K562 (cell line): ENCODE measurements around the gene LMBRD1. TPM values are rescaled to one million over a fixed set of nuclear protein-coding genes. Genes with fewer than 3 reads are reported as not detected.

ENCODE experiments used
- ATAC-seq: fragments of 200-7000 bp; cut with Tn5 transposase; 3 replicates; pipeline ENCODE4 v1.9.1; 2020; ENCODE audit warnings: moderate library complexity
- BruUV-seq: library from RNA; stranded (reverse); fragments of 400-500 nt; replicated peaks from 2 replicates; lab custom pipeline; 2021; lab: Mats Ljungman, UMichigan
- CTCF ChIA-PET: fragments of 300-600 bp; formaldehyde crosslinking; extraction: SDS; loops from one replicate; lab custom pipeline; 2021; ENCODE audit warnings: low intra/inter-chr PET ratio; lab: Yijun Ruan, JAX
- POLR2A ChIA-PET: fragments of 300-600, 350-650 bp; sonication (Branson Sonifier 250); formaldehyde crosslinking; extraction: SDS; loops from one replicate; lab custom pipeline; 2021; ENCODE audit warnings: antibody characterized with exemption, inconsistent platforms; lab: Yijun Ruan, JAX
- DNase-seq, 4 experiments: peaks; one replicate each; pipeline versions ENCODE4 v3.0.0 to v3.0.0-alpha.2; 2011 to 2018; ENCODE audit warnings: low spot score in 3 of 4, mixed read lengths in 3 of 4; ENCODE audit errors: extremely low read depth in 1 of 4
- FAIRE-seq: peaks from 2 replicates; lab custom pipeline; 2011; peaks lifted over from hg19 to GRCh38; lab: Jason Lieb, UNC
- H2AFZ ChIP-seq: 2 replicates; pipeline ENCODE4 v1.6.0; 2011; ENCODE audit warnings: low read depth, low read length, control low read depth, inconsistent platforms
- H3K27ac ChIP-seq: fragments of 200-600 bp; 3 replicates; pipeline ENCODE4 v1.8.0; 2011; ENCODE audit warnings: low read depth, mild to moderate bottlenecking, control low read depth, inconsistent platforms, low read length, moderate library complexity, mixed read lengths; ENCODE audit errors: extremely low read depth
- H3K27me3 ChIP-seq, 2 experiments: fragments of 300-600 bp in 1 of 2; 2 replicates in 1 of 2; 3 replicates in 1 of 2; pipeline versions ENCODE4 v1.6.0 to v1.8.0; 2011; ENCODE audit warnings: inconsistent platforms in 2 of 2, low read length in 2 of 2, mild to moderate bottlenecking in 1 of 2, mixed read lengths in 1 of 2, moderate library complexity in 1 of 2; ENCODE audit not compliant: control insufficient read depth in 2 of 2, insufficient read depth in 2 of 2
- H3K36me3 ChIP-seq: fragments of 300-600 bp; 3 replicates; pipeline ENCODE4 v1.8.0; 2011; ENCODE audit warnings: mild to moderate bottlenecking, low read length, inconsistent platforms; ENCODE audit not compliant: control insufficient read depth, insufficient read depth
- H3K4me1 ChIP-seq, 2 experiments: fragments of 200-600 bp in 1 of 2; replicated peaks in 1 of 2; 2 replicates in 1 of 2; 3 replicates in 1 of 2; pipeline versions ENCODE4 v1.5.1 to v1.8.0; 2011; ENCODE audit warnings: inconsistent platforms in 2 of 2, low read length in 2 of 2, mild to moderate bottlenecking in 1 of 2, mixed read lengths in 1 of 2, moderate library complexity in 1 of 2; ENCODE audit not compliant: control insufficient read depth in 2 of 2, insufficient read depth in 2 of 2
- H3K4me2 ChIP-seq: 2 replicates; pipeline ENCODE4 v1.6.1; 2011; ENCODE audit warnings: low read length, control low read depth, inconsistent platforms, mixed read lengths; ENCODE audit not compliant: insufficient read depth
- H3K4me3 ChIP-seq: fragments of 200-600 bp; sonication (generic), shearing (Covaris generic); 2 replicates; pipeline ENCODE4 v1.5.1; 2016; ENCODE audit warnings: control low read depth, inconsistent platforms
- H3K79me2 ChIP-seq: fragments of 200-600 bp; 3 replicates; pipeline ENCODE4 v1.8.0; 2011; ENCODE audit warnings: low read length, inconsistent platforms; ENCODE audit not compliant: control insufficient read depth, insufficient read depth
- H3K9ac ChIP-seq, 2 experiments: 2 replicates each; pipeline versions ENCODE4 v1.6.0 to v1.6.1; 2011; ENCODE audit warnings: low read depth in 2 of 2, low read length in 2 of 2, control low read depth in 1 of 2, inconsistent platforms in 1 of 2, mild to moderate bottlenecking in 1 of 2, mixed read lengths in 1 of 2; ENCODE audit not compliant: insufficient read depth in 1 of 2
- H3K9me1 ChIP-seq: one replicate; pipeline ENCODE4 v1.6.0; 2011; ENCODE audit warnings: inconsistent platforms, mild to moderate bottlenecking, low read length, moderate library complexity; ENCODE audit not compliant: control insufficient read depth, insufficient read depth
- H3K9me3 ChIP-seq: replicated peaks from 2 replicates; pipeline ENCODE4 v1.5.1; 2011; ENCODE audit warnings: low read depth, low read length, inconsistent platforms; ENCODE audit not compliant: control insufficient read depth, insufficient read depth
- H4K20me1 ChIP-seq: replicated peaks from 2 replicates; pipeline ENCODE4 v1.6.1; 2011; ENCODE audit warnings: low read length, inconsistent platforms, mixed read lengths; ENCODE audit not compliant: control insufficient read depth, insufficient read depth
- C11orf30 ChIP-seq: fragments of 450-650 bp; IDR thresholded peaks from 2 replicates; pipeline ENCODE4 v1.6.1; 2016; ENCODE audit warnings: low read depth, mild to moderate bottlenecking
- MXI1 ChIP-seq: IDR thresholded peaks from 2 replicates; pipeline ENCODE4 v1.6.1; 2011; ENCODE audit warnings: low read depth, mild to moderate bottlenecking, improper control_type of control experiment, low read length
- NFE2 ChIP-seq: IDR thresholded peaks from 2 replicates; pipeline ENCODE4 v1.6.1; 2014; ENCODE audit warnings: antibody characterized with exemption, low read depth
- RUNX1 ChIP-seq: sonication (generic); IDR thresholded peaks from 2 replicates; pipeline ENCODE4 v1.6.1; 2016; ENCODE audit warnings: antibody characterized with exemption, low read depth
- TCF3 ChIP-seq: sonication (generic); formaldehyde crosslinking; IDR thresholded peaks from 2 replicates; pipeline ENCODE4 v1.4.0; 2020; ENCODE audit warnings: mild to moderate bottlenecking, missing genetic modification reagents
- XRCC4 ChIP-seq: IDR thresholded peaks from one replicate; pipeline ENCODE4 v1.6.1; 2011; ENCODE audit not compliant: insufficient read depth, insufficient read length; ENCODE audit errors: extremely low read depth
- ZC3H4 ChIP-seq: sonication (generic); formaldehyde crosslinking; IDR thresholded peaks from 2 replicates; pipeline ENCODE4 v1.9.0; 2021; ENCODE audit warnings: missing genetic modification reagents, borderline replicate concordance
- ZNF57 ChIP-seq: fragments of 450-650 bp; formaldehyde crosslinking; IDR thresholded peaks from 2 replicates; pipeline ENCODE4 v1.4.0; 2020; ENCODE audit warnings: mild to moderate bottlenecking, moderate library complexity
- in situ Hi-C: fragments of 300-500 bp; cut with MboI; formaldehyde crosslinking; loops from 4 replicates; pipeline ENCODE4 v1.15.0; 2018; ENCODE audit warnings: inconsistent platforms, mixed read lengths
- intact Hi-C: fragments of 100-400 bp; cut with micrococcal nuclease; formaldehyde crosslinking; loops from 2 replicates; pipeline ENCODE4 v1.14.2; 2022
- polyA plus RNA-seq, 8 experiments: library from polyadenylated mRNA; depleted of rRNA in 4 of 8; stranded (reverse) in 5 of 8; unstranded in 3 of 8; fragments of >200 nt; fragmentation: Nextera tagmentation in 2 of 8; fragmentation: Illumina TruSeq in 1 of 8; extraction: Ambion mirVana in 2 of 8; extraction: Trizol in 1 of 8; gene quantifications; 2 replicates each; pipeline versions ENCODE4 v1.2.1 to v1.2.3, GENCODE V29; 2011 to 2014; ENCODE audit warnings: inconsistent platforms in 1 of 8, missing spikeins in 1 of 8
- total RNA-seq, 7 experiments: library from RNA; depleted of rRNA in 6 of 7; stranded (reverse); fragments of >200 nt in 6 of 7; fragmentation: Illumina TruSeq in 2 of 7; extraction: Trizol in 2 of 7; gene quantifications; 2 replicates each; pipeline versions ENCODE4 v1.2.1 to v1.2.3, GENCODE V29; 2011 to 2021; ENCODE audit warnings: low replicate concordance in 1 of 7
- TF ChIP-seq, protein P1 (sequence below), 2 experiments: IDR thresholded peaks; 2 replicates each; pipeline ENCODE4 v1.6.1; 2011; ENCODE audit warnings: borderline replicate concordance in 1 of 2, control low read depth in 1 of 2, low read depth in 1 of 2, low read length in 1 of 2, mild to moderate bottlenecking in 1 of 2, mixed read lengths in 1 of 2, moderate library complexity in 1 of 2; ENCODE audit not compliant: insufficient read depth in 1 of 2, insufficient read length in 1 of 2, poor library complexity in 1 of 2, severe bottlenecking in 1 of 2; ENCODE audit errors: extremely low read depth in 1 of 2
- TF ChIP-seq, protein P2 (sequence below), 2 experiments: fragments of 450-650 bp in 1 of 2; sonication (generic) in 1 of 2; formaldehyde crosslinking in 1 of 2; IDR thresholded peaks; 2 replicates each; pipeline versions ENCODE4 v1.7.1 to v1.9.0; 2016 to 2022; ENCODE audit warnings: inconsistent platforms in 1 of 2, mild to moderate bottlenecking in 1 of 2, missing genetic modification reagents in 1 of 2

LMBRD1 gene
- total and polyA plus RNA-seq, 9 of the 15 experiments (the other 6 are each of a cell fraction or from before 2014, with no cell fraction given), result 14.0 to 85.2 (median 26.5) TPM

DNA sequence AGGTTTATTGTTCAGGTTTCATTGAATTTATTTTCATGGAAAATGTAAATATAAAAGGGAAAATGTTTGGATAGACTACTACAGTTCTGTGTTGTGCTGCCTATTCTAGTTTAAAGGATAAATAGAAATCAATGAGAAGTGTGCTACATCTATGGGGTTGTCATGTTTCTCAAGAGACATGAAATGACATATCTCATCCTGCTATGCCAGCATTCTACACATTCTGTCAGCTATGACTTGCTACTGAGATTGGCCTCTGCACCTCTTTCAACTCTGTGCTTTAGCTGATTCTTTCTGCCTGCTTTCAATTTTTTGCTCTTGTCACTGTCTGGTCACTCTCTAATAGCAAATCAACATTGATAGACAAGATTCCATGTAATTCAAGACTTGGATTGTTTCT, 35.7 kb upstream of the LMBRD1 start:
- H3K9ac ChIP-seq, result no peak overlapping the region
- DNase-seq (no peak), FAIRE-seq (no peak), ATAC-seq (no peak)
- ChIA-PET POLR2A (no interaction called here), CTCF (no interaction called here)
- no peaks in the 10 kb centered on the region for H3K36me3 ChIP-seq
- H3K9me1 ChIP-seq, result no peaks in the 10 kb centered on the region
- H3K4me1 ChIP-seq, result no peaks in the 10 kb centered on the region
- H3K4me3 ChIP-seq, result no peak overlapping the region
- no peak overlapping the region for H2AFZ ChIP-seq
- in situ Hi-C loops (no loop called here), intact Hi-C loops (no loop called here)
- BruUV-seq, result no TSS peak
- no peaks in the 10 kb centered on the region; a peak in 1 of 5 replicates for H3K27me3 ChIP-seq
- H3K4me2 ChIP-seq, result no peak overlapping the region
- H4K20me1 ChIP-seq, result no peaks in the 10 kb centered on the region
- no peaks in the 10 kb centered on the region for H3K9me3 ChIP-seq
- H3K27ac ChIP-seq, result no peak overlapping the region
- no peaks in the 10 kb centered on the region for H3K79me2 ChIP-seq
- TF ChIP-seq, protein P1, sequence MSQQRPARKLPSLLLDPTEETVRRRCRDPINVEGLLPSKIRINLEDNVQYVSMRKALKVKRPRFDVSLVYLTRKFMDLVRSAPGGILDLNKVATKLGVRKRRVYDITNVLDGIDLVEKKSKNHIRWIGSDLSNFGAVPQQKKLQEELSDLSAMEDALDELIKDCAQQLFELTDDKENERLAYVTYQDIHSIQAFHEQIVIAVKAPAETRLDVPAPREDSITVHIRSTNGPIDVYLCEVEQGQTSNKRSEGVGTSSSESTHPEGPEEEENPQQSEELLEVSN (IDR thresholded peaks at IDR 0.05; ENCODE audit: borderline replicate concordance in 1 of 2, extremely low read depth in 1 of 2, insufficient read depth in 1 of 2, insufficient read length in 1 of 2, low read depth in 1 of 2, low read length in 1 of 2, poor library complexity in 1 of 2, severe bottlenecking in 1 of 2), result no peak
- no peak for TF ChIP-seq NFE2
- TF ChIP-seq ZNF57 (CRISPR knock-in tag), result no peak
- TF ChIP-seq C11orf30, result no peak
- TF ChIP-seq ZC3H4 (CRISPR knock-in tag), result no peak
- no peak for TF ChIP-seq XRCC4
- no peak for TF ChIP-seq RUNX1
- no peak for TF ChIP-seq MXI1
- TF ChIP-seq TCF3 (CRISPR knock-in tag), result no peak
- TF ChIP-seq, protein P2, sequence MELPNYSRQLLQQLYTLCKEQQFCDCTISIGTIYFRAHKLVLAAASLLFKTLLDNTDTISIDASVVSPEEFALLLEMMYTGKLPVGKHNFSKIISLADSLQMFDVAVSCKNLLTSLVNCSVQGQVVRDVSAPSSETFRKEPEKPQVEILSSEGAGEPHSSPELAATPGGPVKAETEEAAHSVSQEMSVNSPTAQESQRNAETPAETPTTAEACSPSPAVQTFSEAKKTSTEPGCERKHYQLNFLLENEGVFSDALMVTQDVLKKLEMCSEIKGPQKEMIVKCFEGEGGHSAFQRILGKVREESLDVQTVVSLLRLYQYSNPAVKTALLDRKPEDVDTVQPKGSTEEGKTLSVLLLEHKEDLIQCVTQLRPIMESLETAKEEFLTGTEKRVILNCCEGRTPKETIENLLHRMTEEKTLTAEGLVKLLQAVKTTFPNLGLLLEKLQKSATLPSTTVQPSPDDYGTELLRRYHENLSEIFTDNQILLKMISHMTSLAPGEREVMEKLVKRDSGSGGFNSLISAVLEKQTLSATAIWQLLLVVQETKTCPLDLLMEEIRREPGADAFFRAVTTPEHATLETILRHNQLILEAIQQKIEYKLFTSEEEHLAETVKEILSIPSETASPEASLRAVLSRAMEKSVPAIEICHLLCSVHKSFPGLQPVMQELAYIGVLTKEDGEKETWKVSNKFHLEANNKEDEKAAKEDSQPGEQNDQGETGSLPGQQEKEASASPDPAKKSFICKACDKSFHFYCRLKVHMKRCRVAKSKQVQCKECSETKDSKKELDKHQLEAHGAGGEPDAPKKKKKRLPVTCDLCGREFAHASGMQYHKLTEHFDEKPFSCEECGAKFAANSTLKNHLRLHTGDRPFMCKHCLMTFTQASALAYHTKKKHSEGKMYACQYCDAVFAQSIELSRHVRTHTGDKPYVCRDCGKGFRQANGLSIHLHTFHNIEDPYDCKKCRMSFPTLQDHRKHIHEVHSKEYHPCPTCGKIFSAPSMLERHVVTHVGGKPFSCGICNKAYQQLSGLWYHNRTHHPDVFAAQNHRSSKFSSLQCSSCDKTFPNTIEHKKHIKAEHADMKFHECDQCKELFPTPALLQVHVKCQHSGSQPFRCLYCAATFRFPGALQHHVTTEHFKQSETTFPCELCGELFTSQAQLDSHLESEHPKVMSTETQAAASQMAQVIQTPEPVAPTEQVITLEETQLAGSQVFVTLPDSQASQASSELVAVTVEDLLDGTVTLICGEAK (IDR thresholded peaks at IDR 0.05), result no peak
- TF ChIP-seq, protein P2 (CRISPR knock-in tag; IDR thresholded peaks at IDR 0.05), result no peak
